Right lobe of liver (tissue), 4 donors: ENCODE measurements around the gene TBX4.

Source experiments
- CTCF ChIP-seq, 4 donors: fragments of 200-600 bp in 3 of 4; fragments of 450-650 bp in 1 of 4; IDR thresholded peaks; one replicate each; pipeline versions ENCODE4 v1.5.1 to v1.8.0; 2016 to 2022; ENCODE audit warnings: antibody characterized with exemption in 4 of 4, mild to moderate bottlenecking in 2 of 4
- POLR2A ChIP-seq: fragments of 450-650 bp; IDR thresholded peaks from one replicate; pipeline ENCODE4 v1.6.1; 2017; ENCODE audit warnings: antibody characterized with exemption, mild to moderate bottlenecking
- donor health status: DM: no; HTN: no; CAD: no.
- donor health status: DM: no; HTN: no; CAD: no.
- donor health status: DM: no; HTN: yes; CAD: no.

- TF ChIP-seq CTCF (IDR thresholded peaks at IDR 0.05) (no peak), POLR2A (no peak)
Observed at GRCh38 chr17:61476476-61477203, 24.4 kb downstream of the TBX4 start.
